ENCODE measurements around the gene LMX1B.
"Not testable (repeated sequence)": the region's sequence is repeated elsewhere in the genome, so short reads cannot be mapped to it uniquely, and the experiment has no call there.

The LMX1B gene

DNA sequence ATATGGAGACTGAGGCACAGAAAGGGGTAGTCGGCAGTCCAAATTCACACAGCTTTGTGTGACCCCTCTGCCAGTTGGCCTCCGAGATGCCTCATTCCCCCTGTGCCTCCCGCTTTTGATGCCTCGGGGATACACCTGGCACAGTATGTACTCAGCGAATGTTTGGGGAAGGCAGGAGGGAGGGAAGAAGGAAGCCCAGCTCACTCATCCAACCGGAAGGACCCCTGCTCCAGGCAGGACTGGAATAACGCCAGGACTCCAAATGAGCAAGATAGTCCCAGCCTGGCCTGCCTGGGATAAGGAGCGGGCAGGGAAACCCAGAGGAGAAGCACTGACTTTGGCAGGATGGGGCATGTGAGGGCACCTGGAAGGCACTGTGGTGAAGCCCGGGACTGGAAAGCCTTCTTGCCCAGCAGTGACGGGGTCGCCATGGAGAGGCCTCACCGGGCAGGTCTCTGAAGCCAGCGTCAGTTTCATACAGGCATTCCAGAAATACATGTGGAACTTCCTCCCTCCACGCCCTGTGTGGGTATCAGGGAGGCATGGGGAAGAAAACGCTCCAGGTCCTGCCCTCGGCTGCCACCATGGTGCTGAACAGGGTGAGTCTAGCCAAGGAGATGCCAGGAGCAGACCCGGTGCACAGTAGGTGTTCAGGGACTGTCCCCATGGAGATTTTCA, 20.3 kb downstream of the LMX1B start:
- no peak for DNase-seq (ENCODE audit: low read depth, low spot score)

DNA sequence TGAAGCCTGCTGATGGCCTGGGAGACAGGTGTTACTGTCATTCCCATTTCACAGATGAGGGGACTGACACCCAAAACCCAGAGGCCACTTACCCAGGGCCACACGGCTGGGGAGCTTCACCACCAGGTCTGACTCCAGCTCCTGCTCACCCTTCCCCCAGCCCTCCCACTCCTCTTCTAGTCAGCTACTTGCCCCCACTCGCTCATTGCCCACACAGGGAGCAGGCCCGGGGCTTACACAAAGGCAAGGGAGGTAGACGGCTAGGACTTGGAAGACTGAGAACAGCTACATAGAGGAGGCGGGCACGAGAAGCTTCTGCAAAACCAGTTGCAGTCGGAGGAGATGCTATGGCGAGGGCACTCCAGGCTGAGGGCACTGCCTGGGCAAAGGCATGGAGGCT, 21.3 kb downstream of the LMX1B start:
- DNase-seq (ENCODE audit: low read depth, low spot score) = no peak

DNA sequence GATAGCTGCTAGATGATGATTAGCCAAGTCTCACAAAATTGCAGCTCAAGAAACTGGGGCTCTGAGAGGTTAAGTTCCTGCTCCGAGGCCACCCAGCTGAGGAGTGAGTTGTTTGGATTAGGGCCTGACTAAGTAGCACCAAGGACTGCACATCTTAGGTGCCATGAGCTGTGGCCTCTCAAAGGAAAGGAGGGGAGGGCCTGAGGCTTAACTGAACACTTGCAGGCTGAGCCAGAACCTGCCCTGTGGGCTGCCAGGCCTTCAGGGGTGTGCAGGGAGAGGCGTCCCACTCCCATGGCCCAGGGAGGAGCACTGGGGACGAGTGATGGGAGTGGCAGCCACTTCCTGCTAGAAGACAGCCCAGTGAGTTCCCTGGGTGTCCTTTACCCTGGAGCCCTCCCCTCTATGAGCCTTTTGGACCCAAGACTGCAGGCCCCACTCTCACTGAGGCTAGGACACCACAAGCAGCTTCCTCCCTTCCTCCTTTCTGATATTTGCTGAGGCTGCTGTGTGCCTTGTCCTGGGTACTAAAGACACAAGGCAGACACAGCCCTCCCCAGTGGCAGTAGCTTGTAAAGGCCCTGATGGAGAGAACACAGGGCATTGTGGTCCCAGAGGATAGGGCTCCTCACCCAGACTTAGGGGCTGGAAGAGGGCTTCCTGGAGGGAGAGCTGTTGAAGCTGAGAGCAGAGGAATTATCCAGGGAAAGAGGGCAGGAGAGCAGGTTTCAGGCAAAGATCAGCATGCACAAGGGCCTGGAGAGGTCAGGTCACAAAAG, 22.1 kb downstream of the LMX1B start:
- DNase-seq (ENCODE audit: low read depth, low spot score) = no peak

DNA sequence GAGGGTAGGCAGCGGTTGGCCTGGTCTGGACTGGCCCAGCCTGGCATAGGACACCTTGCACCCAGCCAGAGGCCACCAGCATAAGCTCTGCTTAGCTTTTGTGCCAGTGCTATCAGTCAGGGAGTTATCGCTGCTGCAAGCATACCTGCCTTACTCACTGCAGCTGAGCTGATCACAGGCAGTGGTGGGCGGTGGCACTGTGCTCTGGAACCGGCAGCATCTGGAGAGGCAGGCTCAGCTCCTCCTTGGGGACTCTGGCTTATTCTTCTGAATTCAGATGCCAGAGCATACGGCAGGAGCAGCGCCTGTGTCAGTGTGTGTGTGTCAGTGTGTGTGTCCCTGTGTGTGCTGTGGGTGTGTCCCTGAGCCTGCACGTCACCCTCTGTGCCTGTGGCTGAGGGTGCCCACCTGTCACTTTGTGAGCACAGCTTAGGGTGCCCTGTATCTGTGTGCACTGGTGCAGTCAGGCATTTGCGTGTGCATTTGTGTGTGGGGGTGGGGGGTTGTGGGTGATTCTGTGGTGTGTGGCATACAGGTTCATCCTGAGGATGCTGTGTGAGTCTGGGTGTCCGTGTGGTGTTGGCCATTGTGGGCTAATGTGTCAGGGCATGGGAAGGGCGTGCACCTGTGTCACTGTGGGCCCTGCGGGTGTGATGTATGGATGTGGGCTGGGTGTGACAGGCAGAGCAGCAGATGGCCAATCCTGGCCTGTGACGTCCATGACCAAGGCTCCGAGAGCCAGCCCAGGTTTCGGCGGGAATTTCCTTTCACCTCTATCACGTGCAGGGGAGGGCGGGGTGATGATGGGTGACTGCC, 23.5 kb downstream of the LMX1B start:
- no peak for DNase-seq (ENCODE audit: low read depth, low spot score)

- no peak for DNase-seq (ENCODE audit: low read depth, low spot score)
Measured at GRCh38 chr9:126638571-126639132, 24.9 kb downstream of the LMX1B start.

DNA sequence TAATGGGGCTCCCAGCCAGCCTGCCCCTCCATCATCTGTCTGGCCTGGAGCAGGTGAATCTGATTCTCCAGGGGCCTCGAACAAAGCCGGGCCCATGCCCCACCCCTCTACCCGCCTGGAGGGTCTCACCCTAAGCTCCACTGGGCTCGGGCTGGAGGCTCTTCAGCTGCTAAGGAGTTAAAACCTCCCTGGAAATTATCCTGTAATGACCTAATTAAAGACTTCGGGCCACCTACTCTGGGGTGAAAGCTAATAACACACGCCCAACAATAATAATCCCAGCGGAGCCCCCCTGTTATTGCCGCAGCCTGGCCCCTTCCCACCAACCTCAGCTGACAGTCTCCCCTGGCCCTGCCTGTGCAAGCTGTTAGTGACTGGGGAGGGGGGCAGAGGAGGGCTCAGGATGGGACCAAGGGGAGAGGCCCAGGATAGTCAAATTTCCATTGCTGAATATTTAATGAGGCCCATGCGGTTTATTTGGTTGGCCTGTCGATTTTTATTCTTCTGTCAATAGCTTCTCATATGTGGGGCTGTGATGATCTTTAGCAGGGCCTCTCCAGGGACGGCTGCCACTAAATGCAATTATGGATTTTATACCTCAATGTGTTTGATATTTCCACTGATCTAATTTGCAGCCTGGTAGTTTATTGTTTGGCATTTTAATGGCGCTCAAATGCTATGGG, 25.7 kb downstream of the LMX1B start:
- no peak for DNase-seq (ENCODE audit: low read depth, low spot score)

- DNase-seq (ENCODE audit: low read depth, low spot score) = no peak
Measured at GRCh38 chr9:126641118-126641851, 27.6 kb downstream of the LMX1B start.

DNA sequence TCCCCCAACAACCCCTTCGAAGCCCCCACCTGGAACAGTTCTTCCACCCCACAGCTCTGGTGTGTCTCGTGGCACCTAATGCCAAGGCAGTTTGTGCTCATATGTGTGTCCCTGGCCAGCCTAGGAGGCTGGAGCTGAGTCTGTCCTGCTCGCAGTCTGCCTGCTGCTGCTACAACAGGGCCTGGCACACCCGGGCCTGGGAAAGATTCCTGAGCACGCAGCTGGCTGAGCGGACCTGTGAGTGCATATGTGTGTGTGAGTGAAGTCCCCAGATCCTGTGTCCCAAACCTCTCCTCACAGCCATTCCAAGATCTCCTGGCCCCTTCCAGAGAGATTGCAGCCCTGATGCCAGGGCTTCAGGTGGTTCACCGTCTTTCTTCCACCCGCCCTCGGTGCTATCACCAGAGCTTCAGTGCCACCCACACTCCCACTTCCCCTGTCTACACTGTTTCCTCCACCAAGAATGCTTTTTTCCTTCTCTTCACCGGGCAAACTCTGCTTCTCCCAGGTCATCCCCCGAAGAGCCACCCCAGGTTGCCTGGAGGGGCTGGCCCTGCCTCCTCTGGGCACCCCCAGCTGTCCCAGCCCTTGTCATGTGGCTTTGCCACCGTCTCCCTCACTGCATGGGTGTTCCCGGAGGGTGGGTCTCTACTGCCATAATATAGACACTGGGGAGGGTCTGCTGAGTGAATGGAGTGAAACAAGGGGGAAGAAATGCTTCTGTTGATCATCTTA, 28.4 kb downstream of the LMX1B start:
- DNase-seq (ENCODE audit: low read depth, low spot score) = no peak

DNA sequence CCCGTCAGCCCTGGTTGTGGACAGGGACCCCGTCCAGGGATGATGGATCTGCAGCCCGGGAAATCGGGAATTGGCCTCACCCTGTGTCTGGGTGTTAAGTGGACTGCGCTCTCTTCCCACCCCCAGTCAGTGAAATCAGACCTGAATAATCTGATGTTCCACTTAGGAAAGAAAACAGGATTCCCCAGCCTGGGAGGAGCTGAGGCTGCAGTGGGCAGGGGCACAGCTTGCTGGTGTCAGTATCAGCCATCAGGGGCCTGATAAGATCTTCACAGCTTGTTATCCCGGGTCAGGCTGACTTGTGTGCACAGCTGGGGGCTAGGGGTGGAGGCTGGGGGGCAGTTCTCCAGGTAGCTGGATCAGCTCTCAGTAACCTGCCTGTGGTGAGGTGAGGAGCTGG, 29.1 kb downstream of the LMX1B start:
- DNase-seq (ENCODE audit: low read depth, low spot score) = no peak

DNA sequence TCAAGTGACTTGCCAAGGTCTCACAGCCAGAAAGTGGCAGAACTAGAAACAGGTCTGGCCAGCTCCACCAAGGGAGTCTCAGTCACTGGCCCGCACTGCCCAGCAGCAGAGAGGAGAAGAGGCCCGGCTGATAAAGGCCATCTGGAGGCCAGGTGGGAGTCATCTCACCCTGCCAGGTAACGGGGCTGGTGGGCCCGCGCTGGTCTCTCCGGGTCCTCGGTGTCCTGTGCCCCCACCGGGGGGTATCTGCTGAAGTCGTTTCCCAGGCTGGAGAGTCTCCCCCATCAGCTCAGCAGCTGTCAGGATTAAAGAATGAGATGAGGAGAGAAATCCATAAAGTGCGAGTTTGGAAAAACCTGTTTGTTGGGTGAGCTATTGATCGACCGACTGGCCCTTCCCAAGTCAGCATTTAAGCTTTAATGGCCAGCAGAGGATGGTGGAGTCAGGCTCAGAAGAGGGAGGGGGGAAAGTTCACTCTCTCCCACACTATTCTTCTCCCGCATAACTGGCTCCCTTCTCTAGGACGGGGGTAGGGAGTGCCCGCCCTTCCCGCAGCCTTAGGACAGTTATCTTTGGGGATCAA, 30.3 kb downstream of the LMX1B start:
- no peak for DNase-seq (ENCODE audit: low read depth, low spot score)

DNA sequence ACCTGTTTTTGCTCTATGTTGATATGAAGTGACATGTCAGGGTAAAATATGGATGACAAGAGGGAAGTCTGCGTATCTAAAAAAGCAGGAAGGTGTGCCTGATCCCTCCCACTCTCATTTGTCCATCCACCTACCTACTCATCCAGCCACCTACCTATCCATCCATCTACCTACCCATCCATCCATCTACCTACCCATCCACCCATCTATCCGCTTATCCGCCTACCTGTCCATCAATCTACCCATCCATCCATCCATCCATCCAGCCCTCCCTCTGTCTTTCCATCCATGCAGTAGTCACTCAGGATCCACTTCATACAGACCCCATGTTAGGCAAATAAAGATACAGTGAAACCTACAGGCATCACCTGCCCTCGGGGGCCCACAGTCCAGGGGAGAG, 32.4 kb downstream of the LMX1B start:
- no peak for DNase-seq (ENCODE audit: low read depth, low spot score)

DNA sequence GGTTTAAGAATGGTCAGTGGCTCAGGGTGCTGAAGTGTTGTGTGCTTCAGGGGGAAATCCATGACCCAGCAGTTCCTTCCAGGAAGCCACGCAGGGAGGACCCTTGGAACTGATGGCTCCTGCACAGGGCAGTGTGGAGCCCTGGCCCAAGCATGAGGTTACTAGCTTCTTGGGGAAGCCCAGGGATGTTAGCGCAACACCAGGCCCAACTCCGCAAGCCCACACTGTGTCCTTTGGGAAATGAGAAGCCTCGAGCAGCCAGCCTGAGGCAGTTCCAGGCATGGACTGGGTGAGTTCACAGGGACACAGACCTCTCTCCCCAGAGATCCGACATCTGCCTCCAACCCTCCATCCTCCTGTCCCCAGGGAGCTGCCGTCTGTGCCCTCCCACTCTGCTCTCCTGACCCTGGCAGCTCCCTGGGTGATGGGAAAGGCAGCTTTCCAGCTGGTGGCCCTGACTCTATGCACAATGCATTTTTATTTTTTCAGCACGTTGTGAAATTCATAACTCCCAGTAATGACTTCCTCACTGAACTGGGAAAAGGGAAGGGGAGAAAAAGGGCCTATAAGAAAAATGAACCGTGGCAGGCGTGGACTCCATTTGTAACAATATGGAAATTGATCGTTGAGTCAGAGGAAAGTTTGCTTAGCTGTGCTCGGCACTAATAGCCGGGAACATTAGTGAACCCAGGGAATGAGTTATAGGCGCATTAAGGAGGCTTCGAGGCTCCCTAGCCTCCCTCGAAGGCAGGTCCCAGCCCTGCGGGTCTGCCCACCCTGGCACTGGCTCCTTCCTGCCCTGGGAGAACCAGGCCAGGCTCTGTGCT, 34.1 kb downstream of the LMX1B start:
- DNase-seq (ENCODE audit: low read depth, low spot score) = no peak

- DNase-seq (ENCODE audit: low read depth, low spot score) = no peak
Measured at GRCh38 chr9:126649477-126649876, 35.7 kb downstream of the LMX1B start.

DNA sequence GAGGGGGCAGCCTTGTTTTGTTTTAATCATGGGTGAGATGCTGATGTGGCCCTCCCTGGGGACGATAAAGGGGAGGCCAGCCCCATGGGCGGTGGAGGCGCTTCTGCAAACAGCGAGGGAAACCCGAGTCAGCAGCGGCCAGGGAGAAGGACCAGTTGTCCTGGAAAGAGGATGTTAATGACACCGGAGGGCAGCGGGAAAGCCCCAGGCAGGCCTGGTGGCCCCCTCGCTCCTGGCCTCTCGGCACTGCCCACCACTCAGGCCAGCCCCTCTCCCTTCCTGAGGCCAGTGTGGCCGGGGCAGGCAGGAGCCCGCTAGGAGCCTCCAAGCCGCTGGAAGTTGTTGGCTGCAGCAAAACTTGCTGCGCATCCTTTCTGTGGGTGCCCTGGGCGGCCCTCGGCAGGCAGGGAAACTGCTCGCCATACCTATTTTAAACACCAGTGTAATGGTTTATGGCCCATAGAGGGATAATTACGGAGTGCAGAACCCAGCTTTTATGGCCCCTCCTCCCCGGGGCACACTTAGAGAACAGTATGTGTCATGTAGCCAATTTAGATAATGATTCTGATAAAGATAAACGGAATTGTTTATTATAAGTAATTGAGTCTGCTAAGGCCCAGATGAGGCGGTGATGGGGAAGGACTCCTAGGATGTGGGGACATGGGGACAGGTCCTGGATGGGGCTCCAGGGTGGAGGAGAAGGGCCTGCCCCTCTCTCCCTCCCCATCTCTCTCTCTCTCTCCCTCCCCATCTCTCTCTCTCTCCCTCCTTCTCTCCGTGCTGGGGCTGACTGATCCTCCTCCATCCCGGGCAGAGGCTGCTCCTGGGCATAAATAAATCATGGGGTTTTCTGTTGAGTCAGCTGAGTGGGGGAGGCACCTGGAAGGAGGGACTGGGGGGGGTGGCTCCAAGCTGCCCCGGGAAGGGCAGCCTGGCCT, 36.9 kb downstream of the LMX1B start:
- DNase-seq (ENCODE audit: low read depth, low spot score) = no peak

GRCh38 chr9:126652140-126652582, 38.4 kb downstream of the LMX1B start:
- DNase-seq (ENCODE audit: low read depth, low spot score) = no peak

GRCh38 chr9:126654124-126654523, 40.4 kb downstream of the LMX1B start:
- DNase-seq (ENCODE audit: low read depth, low spot score) = no peak

GRCh38 chr9:126656214-126656613, 42.5 kb downstream of the LMX1B start:
- not testable (repeated sequence) for DNase-seq (ENCODE audit: low read depth, low spot score)
